Activated CD4-positive, alpha-beta T cell treated with anti-CD3 and anti-CD28 coated beads for 48 hours (primary cell): ENCODE data around the gene C1orf94.
A peak's percentile ranks its signal among the peaks of the same experiment; 100 is the strongest.
"Not testable (repeated sequence)": the region's sequence is repeated elsewhere in the genome, so short reads cannot be mapped to it uniquely, and the experiment has no call there.

ENCODE experiments used
- DNase-seq: peaks from one replicate; pipeline ENCODE4 v3.0.0-alpha.2; 2020

C1orf94 gene

DNA sequence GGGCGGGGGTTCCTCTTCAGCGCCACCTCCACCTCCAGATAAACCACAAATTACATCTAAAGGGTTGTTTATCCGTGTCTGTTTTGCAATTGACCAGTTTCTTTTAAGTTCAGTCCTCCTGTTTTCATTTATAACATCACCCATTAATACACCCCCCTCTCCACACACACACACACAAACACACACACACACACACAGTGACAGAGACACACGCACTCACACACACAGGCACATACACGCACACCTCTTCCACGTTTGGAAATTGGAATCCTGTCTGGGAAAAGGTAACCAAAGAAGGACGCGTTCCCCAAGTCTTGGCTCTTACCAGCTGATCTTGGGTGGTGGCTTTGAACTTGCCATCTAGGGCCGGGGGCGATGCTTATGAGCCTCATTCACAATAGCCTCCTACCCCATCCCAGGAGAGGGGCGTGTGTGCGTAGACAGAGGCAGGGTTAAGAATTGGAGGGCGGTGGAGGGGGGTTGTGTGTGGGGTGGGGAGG, 11.2 kb upstream of the C1orf94 start:
- no peak for DNase-seq

GRCh38 chr1:34166191-34166624, 10.5 kb upstream of the C1orf94 start:
- DNase-seq, result no peak

GRCh38 chr1:34166625-34167361, 9.9 kb upstream of the C1orf94 start:
- no peak for DNase-seq

DNA sequence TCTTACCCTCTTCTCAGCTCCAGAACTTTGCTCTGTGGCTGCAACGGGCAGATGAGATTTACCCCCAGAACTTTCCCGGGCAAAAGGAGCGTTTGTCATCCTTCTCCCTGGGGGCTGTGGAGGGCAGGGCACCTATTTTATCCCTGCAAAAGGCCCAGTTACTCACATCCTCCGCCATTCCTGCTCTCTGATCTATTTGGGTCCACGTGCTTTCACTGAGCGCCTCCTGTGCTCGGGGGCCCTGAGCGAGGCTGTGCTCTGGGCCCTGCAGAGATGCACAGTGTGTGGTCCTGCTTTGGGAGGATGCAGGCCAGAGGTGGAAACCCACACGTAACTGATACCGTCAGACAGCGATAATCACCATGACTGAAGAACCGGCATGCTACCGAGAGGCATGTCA, 9.3 kb upstream of the C1orf94 start:
- no peak for DNase-seq

DNA sequence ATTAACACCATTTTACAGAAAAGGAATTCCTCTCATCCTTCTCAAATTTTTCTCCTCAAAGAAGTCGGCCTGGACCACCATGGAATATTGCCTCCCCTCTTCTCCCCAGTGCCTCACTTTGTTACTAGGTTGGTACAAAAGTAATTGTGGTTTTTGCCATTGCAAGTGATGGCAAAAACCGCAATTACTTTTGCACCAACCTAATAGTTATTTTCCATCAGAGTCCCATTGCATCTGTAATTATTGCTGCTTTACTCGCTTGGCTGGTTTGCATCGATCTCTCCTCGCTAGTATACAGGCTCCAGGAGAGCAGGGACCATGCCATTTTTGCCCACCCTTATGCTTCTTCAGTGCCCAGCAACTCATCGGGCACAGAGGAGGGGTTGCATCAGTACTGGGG, 963 bp upstream of the C1orf94 start:
- no peak for DNase-seq

DNA sequence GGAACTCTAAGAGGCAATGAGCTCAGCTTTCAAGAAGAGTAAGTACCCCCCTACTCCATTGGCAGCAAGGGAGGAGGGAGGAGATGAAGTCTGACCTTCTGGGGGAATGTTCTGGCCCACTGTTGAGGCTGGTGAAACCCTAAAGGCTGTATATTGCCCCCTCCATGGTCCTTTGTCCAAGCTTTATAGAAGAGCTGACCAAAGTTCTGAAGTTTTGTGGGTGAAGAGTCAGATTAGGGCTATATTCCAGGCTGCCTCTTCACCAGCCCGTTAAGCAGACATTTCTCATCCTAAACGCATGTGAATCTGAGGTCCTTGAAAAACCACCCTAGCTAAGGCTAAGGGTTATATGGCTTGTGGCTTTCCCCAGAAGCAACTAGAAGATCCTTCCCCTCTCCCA, 1.4 kb downstream of the C1orf94 start:
- no peak for DNase-seq

GRCh38 chr1:34183381-34183780, 6.7 kb downstream of the C1orf94 start:
- DNase-seq, result not testable (repeated sequence)

DNA sequence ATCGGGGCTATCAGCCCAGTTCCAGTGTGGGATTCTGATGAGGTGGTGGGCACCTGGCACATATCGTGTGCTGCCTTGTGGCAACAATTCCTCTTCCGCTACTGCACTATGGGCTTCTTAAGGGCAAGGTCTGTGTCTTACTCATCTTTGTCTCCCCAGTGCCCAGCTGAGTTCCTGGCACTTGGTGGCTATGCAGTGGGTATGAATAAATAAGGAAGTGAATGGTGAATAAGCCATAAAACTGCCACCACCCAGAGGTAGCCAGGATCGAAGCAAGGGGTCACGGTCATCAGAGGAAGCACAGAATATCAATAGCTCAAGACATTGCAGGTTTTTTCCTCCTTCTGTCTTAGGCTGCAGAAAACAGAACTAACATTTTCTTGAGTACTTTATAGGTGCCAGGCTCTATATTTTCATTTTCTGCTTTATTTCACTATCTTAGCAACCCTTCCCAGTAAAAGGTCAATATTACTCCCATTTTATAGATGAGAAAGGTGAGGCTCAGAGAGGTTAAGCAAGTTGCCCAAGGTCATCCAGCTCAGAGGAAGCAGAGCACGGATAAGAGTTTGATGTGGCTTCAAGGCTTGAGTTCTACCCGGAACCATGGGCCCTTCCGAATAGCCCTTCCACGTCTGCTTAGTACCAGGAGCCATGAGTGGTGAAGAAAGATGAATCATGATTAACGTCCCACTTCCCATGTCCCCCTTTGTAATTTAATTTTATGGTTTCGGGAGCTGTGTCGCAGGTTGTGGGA, 10.2 kb downstream of the C1orf94 start:
- DNase-seq, result no peak

DNA sequence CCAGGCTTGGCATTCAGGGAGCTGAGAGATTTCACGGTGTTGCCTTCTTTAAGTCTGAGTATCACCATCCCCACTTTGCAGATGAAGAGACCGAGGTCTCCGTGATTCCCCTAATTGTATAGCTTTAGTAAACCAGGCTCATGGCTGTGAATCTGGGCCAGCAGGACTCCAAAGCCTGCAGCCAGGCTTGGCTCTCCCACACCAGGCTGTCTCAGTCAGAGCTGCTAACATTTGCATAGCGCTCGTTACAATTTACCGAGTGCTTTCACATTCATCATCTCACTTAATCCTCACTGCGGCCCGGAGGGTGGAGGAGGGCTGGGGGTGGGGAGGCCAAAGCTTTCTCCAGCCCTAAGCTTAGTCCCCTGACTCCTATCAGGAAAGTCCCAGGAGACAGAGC, 11.7 kb downstream of the C1orf94 start:
- DNase-seq, result no peak

GRCh38 chr1:34188985-34189384, 12.3 kb downstream of the C1orf94 start:
- DNase-seq, result no peak

- DNase-seq, result no peak
Measured at GRCh38 chr1:34190692-34191091, 14.0 kb downstream of the C1orf94 start.

DNA sequence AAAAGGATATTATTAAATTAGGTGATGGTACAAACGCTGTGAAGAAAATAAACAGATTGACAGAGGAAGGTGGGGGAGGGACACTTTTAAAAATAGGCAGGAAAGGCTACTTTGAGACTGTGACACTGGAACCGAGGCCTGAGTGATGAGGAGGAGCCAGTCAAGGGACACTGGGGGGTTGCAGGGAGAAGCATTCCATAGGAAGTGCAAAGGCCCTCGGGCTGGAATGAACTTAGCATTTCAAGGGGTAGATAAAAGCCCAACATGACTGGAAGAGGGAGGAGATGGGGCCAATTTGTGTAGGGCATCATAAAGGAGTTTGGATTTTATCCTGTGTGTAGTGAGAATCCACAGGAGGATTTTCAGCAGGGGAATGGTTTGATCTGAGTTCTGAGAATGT, 15.9 kb downstream of the C1orf94 start:
- DNase-seq, result no peak

DNA sequence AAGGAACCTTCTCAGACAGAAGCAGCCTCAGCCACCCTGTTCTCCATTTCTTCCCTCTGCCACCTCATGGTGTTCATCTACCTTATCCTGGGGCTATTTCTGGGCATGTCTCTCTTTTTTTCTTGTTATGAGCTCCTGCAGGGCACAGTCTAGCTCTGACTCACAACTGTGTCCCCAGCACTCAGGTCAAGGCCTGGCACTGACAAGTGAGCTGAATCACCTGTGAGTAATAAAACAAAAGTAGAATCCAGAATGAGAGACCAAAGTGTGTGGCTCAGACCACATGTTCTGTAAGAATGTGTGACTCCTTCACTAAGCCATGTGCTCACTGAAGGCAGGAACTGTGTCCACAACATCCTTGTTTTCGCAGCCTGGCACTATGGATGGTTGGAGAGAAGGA, 23.2 kb downstream of the C1orf94 start:
- peak; percentile 30 for DNase-seq

DNA sequence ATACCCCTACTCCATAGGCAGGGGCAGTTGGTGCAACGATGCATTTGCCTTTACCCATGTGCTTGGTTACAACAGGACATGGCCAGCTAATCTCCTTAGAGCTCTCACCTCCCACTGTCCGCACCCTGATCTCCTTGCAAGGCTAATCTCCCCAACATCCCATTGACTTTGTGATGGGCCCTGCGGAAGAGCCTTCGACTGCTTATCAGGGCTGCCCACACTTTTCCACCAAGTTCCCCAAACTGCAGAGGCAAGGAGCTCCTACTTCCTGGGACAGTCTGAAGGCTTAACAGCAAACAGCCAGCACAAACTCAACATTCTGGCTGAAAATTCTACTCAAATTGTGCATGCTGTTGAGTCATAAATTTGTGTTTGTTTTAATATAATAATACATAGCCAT, 36.0 kb downstream of the C1orf94 start:
- DNase-seq, result no peak

DNA sequence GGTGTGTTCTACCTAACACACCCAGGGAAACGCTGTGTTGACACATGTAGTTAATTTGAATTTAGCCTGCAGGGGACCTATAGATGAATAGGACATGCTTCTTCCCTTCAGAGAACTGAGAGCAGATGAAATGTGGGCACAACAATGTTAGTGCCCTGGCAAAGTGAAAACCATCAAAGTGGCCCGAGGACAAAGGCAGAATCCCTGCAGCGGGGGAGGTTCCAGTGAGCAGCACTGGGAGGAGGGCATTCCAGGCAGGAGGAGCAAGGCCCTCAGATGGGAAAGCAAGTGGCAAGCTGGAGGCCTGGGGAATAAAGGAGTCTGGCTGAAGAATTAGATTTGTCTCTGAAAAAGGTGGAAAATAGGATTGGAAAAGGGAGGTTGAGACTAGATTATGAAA, 37.2 kb downstream of the C1orf94 start:
- DNase-seq, result no peak

- no peak for DNase-seq
Measured at GRCh38 chr1:34231441-34231840, 54.7 kb downstream of the C1orf94 start.

DNA sequence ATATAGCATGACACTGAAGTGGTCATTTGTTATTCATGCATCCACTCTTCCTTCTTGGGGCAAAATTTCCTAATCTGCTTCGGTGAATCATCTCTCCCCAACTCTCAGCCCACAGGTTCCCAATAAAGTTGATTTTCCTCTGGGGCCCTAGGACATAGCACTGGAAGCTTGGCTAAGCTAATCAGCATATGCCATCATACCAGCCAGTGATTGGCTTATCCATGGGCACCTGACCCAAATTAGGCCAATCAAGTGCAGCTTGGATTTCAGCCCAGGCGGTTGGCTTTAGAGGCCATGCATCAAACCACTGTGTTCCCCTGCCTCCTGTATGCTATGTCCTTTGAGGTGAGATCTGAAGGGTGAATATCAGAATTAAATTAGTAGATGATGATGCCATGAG, 58.9 kb downstream of the C1orf94 start:
- DNase-seq, result no peak

DNA sequence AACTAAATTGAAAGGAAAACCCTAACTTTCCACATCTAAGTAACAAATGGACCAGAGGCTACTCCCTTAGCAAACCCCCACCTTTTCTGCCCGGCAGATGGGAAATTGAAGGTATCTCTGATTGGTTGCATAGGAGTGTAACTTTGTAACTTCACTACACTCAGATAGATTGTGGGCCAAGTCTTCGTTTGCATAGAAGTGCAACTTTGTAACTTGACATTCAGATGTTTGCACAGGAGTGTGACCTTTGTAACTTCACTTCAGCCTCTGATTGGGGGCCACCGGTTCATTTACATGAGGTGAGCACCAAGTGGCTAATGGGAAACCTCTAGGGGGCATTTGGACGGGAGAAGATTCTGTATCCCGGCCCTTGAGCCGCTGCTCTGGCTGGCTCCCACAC, 59.4 kb downstream of the C1orf94 start:
- DNase-seq, result no peak

DNA sequence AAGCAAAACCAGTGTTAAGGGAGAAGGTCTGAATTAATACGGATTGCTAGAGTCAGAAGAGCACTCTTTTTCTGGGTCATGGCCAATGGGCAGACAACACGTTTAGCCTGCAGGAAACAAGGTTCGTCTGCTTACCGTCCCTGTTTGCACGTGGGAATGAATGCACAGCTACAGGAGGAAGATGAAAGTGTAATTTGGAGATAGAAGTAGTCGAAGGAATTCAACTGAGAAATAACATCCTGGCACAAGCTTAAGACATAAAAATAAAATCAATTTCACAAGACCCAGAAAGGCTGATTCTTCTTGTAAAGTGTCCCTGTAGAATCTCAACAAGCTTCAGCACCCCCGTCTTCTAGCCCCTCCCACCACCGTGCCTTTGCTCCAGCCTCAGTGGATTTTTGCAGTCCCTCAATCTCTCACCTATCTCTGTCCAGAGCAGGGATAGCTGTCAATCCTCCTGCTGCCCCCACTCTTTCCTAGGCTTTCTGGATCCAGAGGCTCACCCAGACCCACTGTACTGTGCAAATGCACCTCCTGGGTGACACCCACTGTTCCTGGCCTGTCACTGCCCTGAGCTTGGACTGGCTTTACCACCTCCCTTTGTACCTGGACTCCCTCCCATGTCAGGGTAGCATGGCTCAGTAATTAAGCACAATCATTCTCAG, 60.6 kb downstream of the C1orf94 start:
- DNase-seq, result no peak

DNA sequence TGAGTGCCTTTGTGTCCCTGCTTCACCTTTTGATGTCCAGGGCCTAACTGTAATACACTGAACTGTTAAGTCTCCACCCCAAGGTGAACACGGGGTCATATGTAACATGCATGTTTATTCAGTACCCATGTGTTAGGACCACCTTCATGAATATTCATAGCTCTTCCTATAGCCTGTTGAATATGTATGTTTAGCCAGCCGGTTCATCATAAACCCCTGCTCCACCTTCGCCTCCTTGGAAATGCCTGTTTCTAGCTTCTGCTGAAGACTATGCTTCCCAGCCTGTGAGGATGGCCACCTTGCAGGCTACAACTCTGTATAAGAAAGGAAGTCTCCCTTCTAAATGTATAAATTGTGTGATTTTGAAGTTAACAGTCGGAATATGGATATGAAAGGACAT, 69.3 kb downstream of the C1orf94 start:
- DNase-seq, result no peak

DNA sequence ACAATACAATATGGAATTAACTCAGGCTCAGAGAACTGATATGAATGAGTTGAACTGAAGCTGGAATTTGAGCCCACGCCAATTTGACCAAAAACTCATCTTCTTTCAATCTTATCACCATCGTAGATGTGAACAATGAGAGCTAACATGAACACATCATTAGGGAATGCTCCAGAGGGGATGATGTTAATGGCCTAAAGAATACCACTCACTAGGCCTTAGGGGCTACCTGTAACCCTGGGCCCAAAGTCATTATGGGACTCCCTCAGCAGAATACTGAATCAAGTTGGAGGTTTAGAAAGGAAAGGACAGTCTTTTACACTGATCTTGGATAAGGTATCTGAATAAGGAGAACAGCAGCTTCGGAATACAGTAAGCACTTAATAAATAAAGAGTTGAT, 73.6 kb downstream of the C1orf94 start:
- no peak for DNase-seq

DNA sequence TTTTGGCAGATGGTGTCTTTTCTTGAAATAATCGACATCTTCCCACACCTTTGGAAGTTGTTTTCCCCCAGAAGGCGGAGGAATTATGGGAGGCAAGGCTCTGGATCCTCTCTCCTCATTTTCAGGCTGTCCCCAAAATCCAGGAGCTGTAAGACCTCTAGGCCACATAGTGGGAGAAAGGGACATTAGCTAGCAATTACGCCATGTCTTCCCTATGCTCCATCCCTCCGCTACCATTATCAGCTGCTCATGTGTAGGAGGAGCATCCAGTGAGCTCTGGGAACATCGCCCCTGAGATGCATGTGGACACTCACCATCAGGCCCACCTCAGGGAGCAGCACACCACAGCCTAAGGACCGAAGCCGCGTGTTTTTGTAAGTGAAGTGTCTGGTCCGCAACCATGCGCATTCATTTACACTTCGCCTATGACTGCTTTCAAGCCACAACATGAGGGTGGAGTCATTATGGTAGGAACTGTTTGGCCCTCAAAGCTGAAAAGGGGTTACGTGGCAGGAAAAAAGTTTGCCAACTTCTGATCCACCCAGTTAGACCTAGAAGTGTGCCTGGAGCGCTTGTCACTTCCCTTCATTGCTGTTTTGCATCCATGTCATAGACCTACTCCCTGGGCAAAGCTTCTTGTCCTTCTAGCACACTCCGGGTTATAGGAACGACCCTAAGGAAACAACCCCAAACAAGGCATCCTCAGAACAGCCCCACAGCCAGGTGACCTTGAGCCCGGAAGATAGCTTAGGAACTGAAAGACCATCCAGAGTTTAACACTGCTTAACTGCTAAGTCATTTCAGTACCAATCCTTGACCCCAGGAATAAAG, 85.5 kb downstream of the C1orf94 start:
- no peak for DNase-seq

DNA sequence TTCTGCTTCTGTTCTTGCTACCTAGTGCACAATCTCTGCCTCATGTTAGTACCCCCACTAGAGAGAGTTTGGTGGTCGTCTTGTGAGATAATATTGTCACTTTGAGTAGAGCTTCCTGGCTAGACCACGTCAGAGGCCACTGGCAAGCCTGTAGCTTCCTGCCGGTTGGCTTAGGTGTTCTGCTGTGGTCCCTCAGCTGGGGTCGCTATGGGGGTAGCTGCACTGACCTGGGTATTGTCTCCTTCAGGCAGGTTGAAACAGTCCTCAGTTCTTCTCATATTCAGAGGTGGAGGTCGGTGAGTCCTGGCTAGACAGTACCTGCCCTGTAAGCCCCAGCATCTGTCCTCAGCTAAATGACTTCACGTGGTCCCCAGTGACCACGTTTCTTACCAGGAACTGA, 86.2 kb downstream of the C1orf94 start:
- DNase-seq, result no peak
